ENCODE data around the gene TMEM171. TPM values are rescaled to one million over a fixed set of nuclear protein-coding genes. Genes with fewer than 3 reads are reported as not detected.

Gene TMEM171
- total RNA-seq, result 9.9 and 12.5 TPM in 2 replicates

GRCh38 chr5:73120222-73121118 is at the start of gene TMEM171:
TSS of gene TMEM171 (plus strand) at chr5:73120575. CDS start at chr5:73123374, 2,799 bp downstream.

GRCh38 chr5:73172951-73173350 is 52.6 kb downstream of the TMEM171 start, which contains the start of gene TMEM174:
TSS of gene TMEM174 (plus strand) at chr5:73173193. CDS start at chr5:73173244, 51 bp downstream.

Other genes starting within 250 kb of the TMEM171 start
- gene FCHO2, start 164.5 kb upstream of the TMEM171 start, total RNA-seq, result 7.4 and 8.4 TPM in 2 replicates
- gene TMEM174, start 52.6 kb downstream of the TMEM171 start, total RNA-seq, result not detected in 2 replicates